ENCODE results near the gene FYTTD1.

FYTTD1 gene

GRCh38 chr3:197820550-197821335, 71.1 kb downstream of the FYTTD1 start:
- Histone ChIP-seq H3K9me3 (ENCODE audit: control insufficient read depth, insufficient read depth, low read length) (no peaks in the 10 kb centered on the region), H3K27me3 (ENCODE audit: control insufficient read depth, low read length) (no peaks in the 10 kb centered on the region), H3K9me2 (replicated peaks; ENCODE audit: control insufficient read depth, low read length) (no peaks in the 10 kb centered on the region), H3K4me2 (ENCODE audit: low read length) (no peak overlapping the region), H3K4me1 (ENCODE audit: control insufficient read depth, low read length) (no peaks in the 10 kb centered on the region), H3K36me3 (ENCODE audit: control insufficient read depth, low read length) (peaks cover 33% of the 10 kb centered on the region), H4K20me1 (ENCODE audit: control insufficient read depth, insufficient read depth, low read depth, low read length) (no peaks in the 10 kb centered on the region), H3K79me2 (ENCODE audit: control insufficient read depth, low read length) (peaks cover 4% of the 10 kb centered on the region), H3F3A (ENCODE audit: control insufficient read depth, insufficient read depth) (no peaks in the 10 kb centered on the region; the same call in 1 of the 2 replicates), H3K4me3 (ENCODE audit: low read length) (no peak overlapping the region), H3K27ac (ENCODE audit: low read depth, low read length) (no peak overlapping the region)
- TF ChIP-seq EZH2phosphoT487 (IDR thresholded peaks at IDR 0.05; ENCODE audit: borderline replicate concordance, low read length) = no peak
- TF ChIP-seq CTCF (IDR thresholded peaks at IDR 0.05; ENCODE audit: low read depth, low read length, poor library complexity, severe bottlenecking) = no peak

GRCh38 chr3:197829397-197830045, 79.8 kb downstream of the FYTTD1 start:
- no peak for TF ChIP-seq EZH2phosphoT487 (IDR thresholded peaks at IDR 0.05; ENCODE audit: borderline replicate concordance, low read length)
- TF ChIP-seq CTCF (IDR thresholded peaks at IDR 0.05; ENCODE audit: low read depth, low read length, poor library complexity, severe bottlenecking) = no peak
- H3K36me3 ChIP-seq (ENCODE audit: control insufficient read depth, low read length) = peaks cover 64% of the 10 kb centered on the region

GRCh38 chr3:197830308-197830966, 80.8 kb downstream of the FYTTD1 start:
- Histone ChIP-seq H4K20me1 (ENCODE audit: control insufficient read depth, insufficient read depth, low read depth, low read length) (no peaks in the 10 kb centered on the region), H3F3A (ENCODE audit: control insufficient read depth, insufficient read depth) (no peaks in the 10 kb centered on the region), H3K4me2 (ENCODE audit: low read length) (no peak overlapping the region), H3K4me3 (ENCODE audit: low read length) (no peak overlapping the region), H3K9me2 (replicated peaks; ENCODE audit: control insufficient read depth, low read length) (no peaks in the 10 kb centered on the region), H3K4me1 (ENCODE audit: control insufficient read depth, low read length) (peaks cover 11% of the 10 kb centered on the region), H3K27ac (ENCODE audit: low read depth, low read length) (no peak overlapping the region), H3K9me3 (ENCODE audit: control insufficient read depth, insufficient read depth, low read length) (no peaks in the 10 kb centered on the region), H3K79me2 (ENCODE audit: control insufficient read depth, low read length) (no peaks in the 10 kb centered on the region), H3K27me3 (ENCODE audit: control insufficient read depth, low read length) (no peaks in the 10 kb centered on the region), H3K36me3 (ENCODE audit: control insufficient read depth, low read length) (peaks cover 67% of the 10 kb centered on the region)
- TF ChIP-seq CTCF (IDR thresholded peaks at IDR 0.05; ENCODE audit: low read depth, low read length, poor library complexity, severe bottlenecking) (no peak), EZH2phosphoT487 (IDR thresholded peaks at IDR 0.05; ENCODE audit: borderline replicate concordance, low read length) (no peak)

More at GRCh38 chr3:197829397-197830045, 79.8 kb downstream of the FYTTD1 start:
- H3F3A ChIP-seq (ENCODE audit: control insufficient read depth, insufficient read depth) = no peaks in the 10 kb centered on the region
- no peaks in the 10 kb centered on the region for H3K9me2 ChIP-seq (replicated peaks; ENCODE audit: control insufficient read depth, low read length)
- H3K4me1 ChIP-seq (ENCODE audit: control insufficient read depth, low read length) = peaks cover 11% of the 10 kb centered on the region
- H4K20me1 ChIP-seq (ENCODE audit: control insufficient read depth, insufficient read depth, low read depth, low read length) = no peaks in the 10 kb centered on the region
- H3K27me3 ChIP-seq (ENCODE audit: control insufficient read depth, low read length) = no peaks in the 10 kb centered on the region
- no peaks in the 10 kb centered on the region for H3K79me2 ChIP-seq (ENCODE audit: control insufficient read depth, low read length)
- H3K27ac ChIP-seq (ENCODE audit: low read depth, low read length) = no peak overlapping the region
- no peaks in the 10 kb centered on the region for H3K9me3 ChIP-seq (ENCODE audit: control insufficient read depth, insufficient read depth, low read length)
- H3K4me2 ChIP-seq (ENCODE audit: low read length) = no peak overlapping the region
- no peak overlapping the region for H3K4me3 ChIP-seq (ENCODE audit: low read length)
